Vagina (tissue), 2 donors: ENCODE data around the gene BRD3OS. TPM values are rescaled to one million over a fixed set of nuclear protein-coding genes. Genes with fewer than 3 reads are reported as not detected.

ENCODE experiments used
- DNase-seq, 2 donors: peaks; one replicate each; pipeline ENCODE4 v3.0.0-alpha.2; 2017; ENCODE audit errors: extremely low spot score in 2 of 2
- H3K27ac ChIP-seq: fragments of 200-600 bp; sonication (generic); one replicate; pipeline ENCODE4 v1.5.1; 2019
- H3K27me3 ChIP-seq: fragments of 200-600 bp; sonication (generic); one replicate; pipeline ENCODE4 v1.5.1; 2019
- H3K36me3 ChIP-seq, 2 donors: fragments of 200-600 bp; sonication (generic); one replicate each; pipeline ENCODE4 v1.5.1; 2017 to 2019
- H3K4me1 ChIP-seq: fragments of 200-600 bp; sonication (generic); one replicate; pipeline ENCODE4 v1.5.1; 2019
- H3K4me3 ChIP-seq, 2 donors: fragments of 200-600 bp; sonication (generic); 1 replicate in 1 of 2; 2 replicates in 1 of 2; pipeline ENCODE4 v1.5.1; 2016 to 2019
- H3K9me3 ChIP-seq: fragments of 200-600 bp; sonication (generic); one replicate; pipeline ENCODE4 v1.5.1; 2019
- CTCF ChIP-seq, 3 experiments: fragments of 450-650 bp in 2 of 3; fragments of 200-600 bp in 1 of 3; sonication (generic) in 1 of 3; IDR thresholded peaks; one replicate each; pipeline ENCODE4 v1.5.1; 2017 to 2019; ENCODE audit warnings: antibody characterized with exemption in 3 of 3, mild to moderate bottlenecking in 2 of 3, moderate library complexity in 2 of 3
- POLR2A ChIP-seq, 2 donors: fragments of 450-650 bp; IDR thresholded peaks; one replicate each; pipeline ENCODE4 v1.6.1; 2017; ENCODE audit warnings: antibody characterized with exemption in 2 of 2, mild to moderate bottlenecking in 2 of 2, moderate library complexity in 2 of 2
- POLR2AphosphoS5 ChIP-seq, 2 donors: sonication (generic); formaldehyde crosslinking; IDR thresholded peaks; one replicate each; pipeline ENCODE4 v1.9.0; 2017; ENCODE audit warnings: antibody characterized with exemption in 2 of 2, mild to moderate bottlenecking in 2 of 2, low read depth in 1 of 2; ENCODE audit not compliant: insufficient read depth in 1 of 2
- intact Hi-C: fragments of 100-400 bp; cut with DNase I; formaldehyde crosslinking; loops from one replicate; pipeline ENCODE4 v1.15.1; 2023
- total RNA-seq: library from RNA; depleted of rRNA; stranded (reverse); fragments of >200 nt; gene quantifications from one replicate; pipeline ENCODE4 v1.2.3, GENCODE V29; 2016

The BRD3OS gene
- total RNA-seq, 1 donor from 2014 or later = 13.0 TPM

DNA sequence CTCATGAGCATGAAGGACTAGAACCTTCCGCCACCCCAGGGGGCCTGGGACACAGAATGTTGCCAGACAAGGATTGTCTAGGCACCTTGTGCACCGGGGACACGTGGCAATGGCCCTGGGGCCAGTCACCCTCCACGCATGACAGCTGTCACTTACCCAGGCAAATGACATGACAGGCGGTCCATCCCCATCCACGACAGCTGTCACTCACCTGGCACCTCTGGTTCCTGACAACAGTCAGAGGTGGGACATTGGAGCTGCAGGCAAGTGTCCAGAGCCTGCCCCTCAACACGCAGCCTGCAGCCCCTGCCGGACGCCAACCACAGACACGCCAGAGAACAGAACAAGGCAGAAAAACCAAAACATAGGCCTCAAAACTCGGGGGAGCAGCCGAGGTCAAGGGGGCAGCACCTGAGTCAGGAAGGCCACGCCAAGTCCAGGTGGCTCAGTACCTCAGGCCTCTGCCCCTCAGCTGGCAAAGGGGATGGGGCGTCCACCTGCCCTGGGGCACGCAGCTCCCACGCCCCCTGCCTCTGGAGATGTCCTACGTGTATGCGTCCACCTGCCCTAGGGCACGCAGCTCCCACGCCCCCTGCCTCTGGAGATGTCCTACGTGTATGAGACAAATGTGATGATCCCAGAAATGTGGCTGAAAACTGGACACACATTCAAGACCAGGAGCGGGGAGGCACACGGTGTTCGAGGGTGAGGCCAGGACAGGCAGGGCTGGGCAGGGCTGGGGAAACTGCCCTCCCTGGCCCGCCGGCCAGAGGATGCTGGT lies 47.7 kb upstream of the BRD3OS start:
- no peaks in the 10 kb centered on the region for H3K36me3 ChIP-seq
- DNase-seq = no peak
- no peak overlapping the region for H3K27ac ChIP-seq
- no peaks in the 10 kb centered on the region for H3K9me3 ChIP-seq
- no peak for TF ChIP-seq CTCF (IDR thresholded peaks at IDR 0.05)
- no peak for TF ChIP-seq POLR2AphosphoS5 (IDR thresholded peaks at IDR 0.05; ENCODE audit: insufficient read depth in 1 of 2, low read depth in 1 of 2)
- no peak for TF ChIP-seq POLR2A (IDR thresholded peaks at IDR 0.05)
- H3K4me1 ChIP-seq = peaks cover 26% of the 10 kb centered on the region
- H3K27me3 ChIP-seq = no peaks in the 10 kb centered on the region
- intact Hi-C loops = no loop called here
- no peak overlapping the region for H3K4me3 ChIP-seq

DNA sequence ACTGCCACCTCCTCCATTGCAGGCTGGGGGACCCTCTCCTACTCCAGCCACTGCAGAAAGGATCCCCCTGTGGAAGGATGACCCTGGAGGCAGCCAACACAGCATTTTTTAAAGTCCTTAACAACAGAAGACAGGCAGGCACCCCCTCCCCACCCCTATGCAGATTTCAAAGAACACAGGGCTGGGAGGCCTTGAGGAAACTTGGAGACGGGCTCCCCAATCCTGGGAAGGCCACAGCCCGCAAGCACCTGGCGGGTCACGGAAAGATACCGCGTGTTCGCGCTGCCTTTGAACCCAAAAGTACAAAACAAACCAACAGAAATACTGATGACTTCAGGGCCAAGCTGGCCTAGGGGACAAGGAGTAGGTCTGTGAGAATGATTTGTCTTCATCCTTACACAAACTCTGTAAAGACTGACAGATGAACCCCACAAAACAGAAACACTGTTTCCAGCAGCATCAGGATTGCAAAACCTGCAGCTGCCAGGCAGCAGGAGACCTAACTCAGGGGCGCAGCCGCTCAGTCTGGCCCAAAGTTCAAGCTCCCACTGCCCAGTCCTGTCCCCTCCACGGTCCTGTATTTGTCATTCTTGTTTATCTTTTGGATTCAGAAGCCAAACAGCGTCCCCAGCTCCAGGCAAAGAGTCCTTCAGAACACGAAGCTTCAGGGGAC lies 46.9 kb upstream of the BRD3OS start:
- TF ChIP-seq CTCF (IDR thresholded peaks at IDR 0.05) (no peak), POLR2A (IDR thresholded peaks at IDR 0.05) (no peak), POLR2AphosphoS5 (IDR thresholded peaks at IDR 0.05; ENCODE audit: insufficient read depth in 1 of 2, low read depth in 1 of 2) (no peak)
- Histone ChIP-seq H3K36me3 (no peaks in the 10 kb centered on the region), H3K9me3 (no peaks in the 10 kb centered on the region), H3K4me1 (peaks cover 21% of the 10 kb centered on the region), H3K4me3 (no peak overlapping the region), H3K27ac (peak overlapping the region; percentile 40), H3K27me3 (no peaks in the 10 kb centered on the region)
- intact Hi-C loops = no loop called here
- DNase-seq = no peak

GRCh38 chr9:133978899-133979272 lies 46.4 kb upstream of the BRD3OS start:
- no peak for TF ChIP-seq POLR2AphosphoS5 (IDR thresholded peaks at IDR 0.05; ENCODE audit: insufficient read depth in 1 of 2, low read depth in 1 of 2)
- no peak for TF ChIP-seq POLR2A (IDR thresholded peaks at IDR 0.05)
- no peak for TF ChIP-seq CTCF (IDR thresholded peaks at IDR 0.05)
- Histone ChIP-seq H3K36me3 (no peaks in the 10 kb centered on the region), H3K4me1 (peaks cover 21% of the 10 kb centered on the region), H3K27ac (peak overlapping the region; percentile 40), H3K4me3 (peak overlapping the region; percentile 21 to 43), H3K27me3 (no peaks in the 10 kb centered on the region), H3K9me3 (no peaks in the 10 kb centered on the region)
- intact Hi-C loops = no loop called here
- DNase-seq = no peak

DNA sequence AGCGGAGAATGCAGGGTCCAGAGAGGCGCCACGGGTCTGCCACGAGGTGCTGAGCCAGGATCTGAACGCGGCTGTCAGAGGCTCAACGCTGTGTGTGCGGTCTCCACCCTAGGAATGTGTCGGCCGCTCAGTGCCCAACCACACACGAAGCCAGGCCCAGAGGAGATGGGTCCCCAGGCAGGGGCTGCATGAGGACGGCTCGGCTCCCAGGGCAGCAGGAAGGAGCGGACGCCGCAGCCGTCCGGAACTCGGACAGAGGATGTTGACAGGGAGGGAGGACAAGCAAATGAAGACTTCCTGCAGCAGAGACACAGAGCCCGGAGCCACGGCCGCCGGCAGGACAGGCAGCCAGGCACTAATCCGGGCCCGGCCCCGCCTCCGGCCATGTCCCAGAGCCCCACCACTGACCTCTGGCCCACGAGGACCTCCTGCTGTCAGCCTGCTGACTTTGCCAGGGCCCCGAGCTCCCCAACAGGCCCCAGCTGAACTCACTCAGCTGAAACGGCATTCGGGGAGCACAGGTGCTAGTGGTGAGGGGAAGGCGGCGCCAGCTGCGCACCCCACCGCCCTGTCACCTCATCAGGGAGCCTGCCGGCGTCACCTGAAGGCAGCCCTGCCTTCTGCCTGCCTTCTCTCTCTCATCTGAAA lies 45.9 kb upstream of the BRD3OS start:
- peaks cover 21% of the 10 kb centered on the region for H3K4me1 ChIP-seq
- peak overlapping the region; percentile 40 for H3K27ac ChIP-seq
- no peaks in the 10 kb centered on the region for H3K27me3 ChIP-seq
- H3K9me3 ChIP-seq = no peaks in the 10 kb centered on the region
- intact Hi-C loops = no loop called here
- H3K36me3 ChIP-seq = no peaks in the 10 kb centered on the region
- TF ChIP-seq POLR2AphosphoS5 (IDR thresholded peaks at IDR 0.05; ENCODE audit: insufficient read depth in 1 of 2, low read depth in 1 of 2) = no peak
- no peak for TF ChIP-seq POLR2A (IDR thresholded peaks at IDR 0.05)
- TF ChIP-seq CTCF (IDR thresholded peaks at IDR 0.05) = no peak
- peak overlapping the region; percentile 21 to 43 for H3K4me3 ChIP-seq
- no peak for DNase-seq
